Astrocyte of the cerebellum (primary cell): ENCODE results near the gene PA2G4.
"Not testable (repeated sequence)": the region's sequence is repeated elsewhere in the genome, so short reads cannot be mapped to it uniquely, and the experiment has no call there.

Experiments used
- DNase-seq: peaks from one replicate; pipeline ENCODE4 v3.0.0-alpha.2; 2011; ENCODE audit warnings: low read depth
- H3K4me3 ChIP-seq: 2 replicates; pipeline ENCODE4 v1.5.1; 2011; ENCODE audit warnings: mild to moderate bottlenecking, low read depth, low read length, moderate library complexity
- CTCF ChIP-seq: IDR thresholded peaks from 2 replicates; pipeline ENCODE4 v1.5.1; 2012; ENCODE audit warnings: low read length, low read depth, moderate library complexity, mild to moderate bottlenecking; ENCODE audit errors: missing control alignments
- in situ Hi-C: cut with HindIII; loops from 2 replicates; pipeline ENCODE4 v1.10.0; 2017; ENCODE audit warnings: low sequenced_read_pairs

Gene PA2G4

GRCh38 chr12:56152132-56152755 is 47.9 kb downstream of the PA2G4 start, which contains the start of gene MYL6B:
TSS of gene MYL6B (plus strand) at chr12:56152587. CDS start at chr12:56153919, 1,332 bp downstream.
- peak; percentile 79 for DNase-seq
- H3K4me3 ChIP-seq = peak within 1 kb of the TSS; percentile 75
- TF ChIP-seq CTCF = no peak
- in situ Hi-C loops = no loop called here

- no peak for TF ChIP-seq CTCF
- DNase-seq = no peak
- peak overlapping the region; percentile 75 for H3K4me3 ChIP-seq
Measured at GRCh38 chr12:56152756-56153677, 48.7 kb downstream of the PA2G4 start.

GRCh38 chr12:56153678-56154065 is 49.3 kb downstream of the PA2G4 start:
- no peak for TF ChIP-seq CTCF
- peak overlapping the region; percentile 75 for H3K4me3 ChIP-seq
- in situ Hi-C loops = no loop called here
- DNase-seq = no peak

More at GRCh38 chr12:56152756-56153677, 48.7 kb downstream of the PA2G4 start:
- in situ Hi-C loops = no loop called here

GRCh38 chr12:56154246-56154771 is 50.0 kb downstream of the PA2G4 start:
- DNase-seq = no peak
- in situ Hi-C loops = no loop called here
- no peak overlapping the region for H3K4me3 ChIP-seq
- TF ChIP-seq CTCF = no peak

- in situ Hi-C loops = no loop called here
- no peak overlapping the region for H3K4me3 ChIP-seq
- no peak for TF ChIP-seq CTCF
- no peak for DNase-seq
Measured at GRCh38 chr12:56154818-56155217, 50.5 kb downstream of the PA2G4 start.

GRCh38 chr12:56155256-56155845 is 51.0 kb downstream of the PA2G4 start:
- DNase-seq = no peak
- H3K4me3 ChIP-seq = no peak overlapping the region
- in situ Hi-C loops = no loop called here
- TF ChIP-seq CTCF = no peak

- in situ Hi-C loops, DNase-seq: not testable (repeated sequence)
- peak overlapping the region; percentile 90 for H3K4me3 ChIP-seq
Measured at GRCh38 chr12:56156464-56157200, 52.3 kb downstream of the PA2G4 start.
